A673 (cell line): ENCODE measurements around the gene FTSJ3. TPM values are rescaled to one million over a fixed set of nuclear protein-coding genes. Genes with fewer than 3 reads are reported as not detected.

Experiments used
- BruUV-seq: library from RNA; stranded (reverse); fragments of 400-500 nt; replicated peaks from 2 replicates; lab custom pipeline; 2021; lab: Mats Ljungman, UMichigan
- CTCF ChIA-PET: fragments of 300-600 bp; sonication (Branson Sonifier 250); formaldehyde crosslinking; loops from one replicate; lab custom pipeline; 2022; ENCODE audit warnings: antibody characterized with exemption; lab: Charles Lee
- POLR2A ChIA-PET: fragments of 300-600 bp; sonication (Branson Sonifier 250); formaldehyde crosslinking; loops from one replicate; lab custom pipeline; 2022; ENCODE audit warnings: antibody characterized with exemption; ENCODE audit not compliant: low non-redundant PET; lab: Charles Lee
- DNase-seq: peaks from one replicate; pipeline ENCODE4 v3.0.0-alpha.2; 2015; ENCODE audit warnings: low spot score
- H3K27ac ChIP-seq: fragments of 200-600 bp; sonication (generic); 2 replicates; pipeline ENCODE4 v1.5.1; 2016; ENCODE audit warnings: mixed run types, low read depth, mild to moderate bottlenecking, mixed read lengths, antibody characterized with exemption, low read length; ENCODE audit not compliant: poor library complexity, severe bottlenecking
- H3K27me3 ChIP-seq: fragments of 200-600 bp; sonication (generic); replicated peaks from 2 replicates; pipeline ENCODE4 v1.6.1; 2017; ENCODE audit warnings: mixed run types, low read depth, mild to moderate bottlenecking, mixed read lengths, antibody characterized with exemption, low read length; ENCODE audit not compliant: insufficient read depth, poor library complexity
- H3K36me3 ChIP-seq: fragments of 200-600 bp; sonication (generic); 2 replicates; pipeline ENCODE4 v1.6.1; 2016; ENCODE audit warnings: mixed run types, mild to moderate bottlenecking, mixed read lengths, antibody characterized with exemption, low read length; ENCODE audit not compliant: insufficient read depth, poor library complexity, severe bottlenecking
- H3K4me1 ChIP-seq: fragments of 200-600 bp; sonication (generic); 2 replicates; pipeline ENCODE4 v1.6.1; 2017; ENCODE audit warnings: mixed run types, mild to moderate bottlenecking, mixed read lengths, antibody characterized with exemption, low read length; ENCODE audit not compliant: insufficient read depth, poor library complexity, severe bottlenecking
- H3K4me3 ChIP-seq: fragments of 200-600 bp; sonication (generic); 2 replicates; pipeline ENCODE4 v1.5.1; 2016; ENCODE audit warnings: low read depth, mixed run types, mild to moderate bottlenecking, mixed read lengths, low read length; ENCODE audit not compliant: poor library complexity, severe bottlenecking
- H3K9me3 ChIP-seq: fragments of 200-600 bp; sonication (generic); 2 replicates; pipeline ENCODE4 v1.6.1; 2016; ENCODE audit warnings: mixed run types, low read depth, mild to moderate bottlenecking, mixed read lengths, antibody characterized with exemption, low read length; ENCODE audit not compliant: poor library complexity, severe bottlenecking
- EZH2 ChIP-seq: fragments of 200-600 bp; sonication (generic); IDR thresholded peaks from 2 replicates; pipeline ENCODE4 v1.6.1; 2017; ENCODE audit warnings: borderline replicate concordance, low read depth, mild to moderate bottlenecking, mixed read lengths, antibody characterized with exemption, low read length; ENCODE audit not compliant: poor library complexity, severe bottlenecking
- intact Hi-C: fragments of 100-400 bp; cut with micrococcal nuclease; formaldehyde crosslinking; loops from one replicate; pipeline ENCODE4 v1.10.0; 2022; ENCODE audit not compliant: unreplicated experiment
- total RNA-seq: library from RNA; stranded (reverse); gene quantifications from 2 replicates; pipeline ENCODE4 v1.2.3, GENCODE V29; 2021
- TF ChIP-seq, protein P1 (sequence below): fragments of 300-800, 200-600 bp; sonication (generic); conservative IDR thresholded peaks from 2 replicates; pipeline ENCODE4 v1.5.1; 2017; ENCODE audit warnings: low read depth, mild to moderate bottlenecking, antibody characterized with exemption, low read length, moderate library complexity, mixed read lengths

FTSJ3 gene
- total RNA-seq, 1 experiment from 2014 or later, result 90.4 TPM

DNA sequence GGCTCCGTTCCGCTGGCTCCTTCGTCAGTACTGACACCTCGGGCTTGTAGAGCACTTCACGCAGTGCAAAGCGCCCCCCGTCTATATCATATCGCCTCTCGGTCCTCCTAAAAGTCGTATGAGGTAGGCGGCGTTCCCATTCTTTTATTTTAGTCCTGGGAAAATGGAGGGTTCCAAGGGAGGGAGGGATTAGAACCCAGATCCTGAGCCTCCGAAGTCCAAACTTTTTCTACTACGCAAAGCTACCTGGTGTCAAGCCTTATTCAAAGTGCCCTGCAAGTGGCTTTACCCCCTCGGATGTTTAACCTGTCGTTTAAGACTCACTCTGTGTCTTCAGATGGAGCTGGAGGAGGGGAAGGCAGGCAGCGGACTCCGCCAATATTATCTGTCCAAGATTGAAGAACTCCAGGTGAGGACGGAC is 348 bp upstream of the FTSJ3 start:
- ChIA-PET POLR2A (interaction anchor here (0.8 kb wide), 1 partner anchor 10 kb away, joined by 3 read pairs; no protein-coding TSS in a partner anchor), CTCF (interaction anchor here (0.6 kb wide), 1 partner anchor 54 kb away, joined by 3 read pairs; the partner anchor contains the start of gene CCDC47)
- H3K27me3 ChIP-seq, result no peaks in the 10 kb centered on the region
- peaks cover 72% of the 10 kb centered on the region for H3K36me3 ChIP-seq
- H3K9me3 ChIP-seq, result no peaks in the 10 kb centered on the region
- peak overlapping the region; percentile 85 for H3K4me3 ChIP-seq
- BruUV-seq, result no TSS peak
- H3K27ac ChIP-seq, result peak overlapping the region; percentile 98
- peaks cover 12% of the 10 kb centered on the region for H3K4me1 ChIP-seq
- TF ChIP-seq, protein P1, sequence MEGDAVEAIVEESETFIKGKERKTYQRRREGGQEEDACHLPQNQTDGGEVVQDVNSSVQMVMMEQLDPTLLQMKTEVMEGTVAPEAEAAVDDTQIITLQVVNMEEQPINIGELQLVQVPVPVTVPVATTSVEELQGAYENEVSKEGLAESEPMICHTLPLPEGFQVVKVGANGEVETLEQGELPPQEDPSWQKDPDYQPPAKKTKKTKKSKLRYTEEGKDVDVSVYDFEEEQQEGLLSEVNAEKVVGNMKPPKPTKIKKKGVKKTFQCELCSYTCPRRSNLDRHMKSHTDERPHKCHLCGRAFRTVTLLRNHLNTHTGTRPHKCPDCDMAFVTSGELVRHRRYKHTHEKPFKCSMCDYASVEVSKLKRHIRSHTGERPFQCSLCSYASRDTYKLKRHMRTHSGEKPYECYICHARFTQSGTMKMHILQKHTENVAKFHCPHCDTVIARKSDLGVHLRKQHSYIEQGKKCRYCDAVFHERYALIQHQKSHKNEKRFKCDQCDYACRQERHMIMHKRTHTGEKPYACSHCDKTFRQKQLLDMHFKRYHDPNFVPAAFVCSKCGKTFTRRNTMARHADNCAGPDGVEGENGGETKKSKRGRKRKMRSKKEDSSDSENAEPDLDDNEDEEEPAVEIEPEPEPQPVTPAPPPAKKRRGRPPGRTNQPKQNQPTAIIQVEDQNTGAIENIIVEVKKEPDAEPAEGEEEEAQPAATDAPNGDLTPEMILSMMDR, result no peak
- no peak for TF ChIP-seq EZH2
- DNase-seq, result no peak
- intact Hi-C loops, result loop anchor here (1.0 kb wide), 2 partner anchors 14 to 55 kb away; partner anchors contain the start of genes CCDC47 and SMARCD2

DNA sequence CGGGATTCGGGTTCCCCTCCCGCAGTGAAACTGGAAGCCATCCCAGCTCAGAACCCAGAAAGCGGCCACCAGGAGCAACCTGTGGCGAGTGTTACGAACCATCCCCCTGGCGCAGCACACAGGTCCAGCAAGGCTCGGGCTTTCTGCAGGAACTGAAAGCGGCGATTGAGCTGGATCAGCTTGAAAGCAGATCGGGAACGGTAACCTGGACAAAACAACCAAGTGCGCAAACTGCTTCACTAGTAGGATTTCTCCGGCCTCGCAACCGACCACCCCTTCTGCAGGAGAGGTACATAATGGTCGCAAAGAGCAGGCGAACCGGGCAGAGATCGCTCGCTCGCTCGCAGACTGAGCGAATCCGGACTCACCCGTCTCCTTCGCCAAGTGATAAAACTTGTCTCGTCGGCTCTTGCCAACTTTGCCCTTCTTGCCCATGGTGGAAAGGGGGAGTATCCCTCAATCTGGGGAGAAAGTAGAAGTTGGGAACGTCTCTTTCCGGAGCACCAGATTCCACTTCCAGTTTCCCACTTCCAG is 928 bp downstream of the FTSJ3 start:
- ChIA-PET POLR2A (no interaction called here), CTCF (no interaction called here)
- Histone ChIP-seq H3K36me3 (peaks cover 72% of the 10 kb centered on the region), H3K27ac (peak overlapping the region; percentile 98), H3K4me1 (peaks cover 12% of the 10 kb centered on the region), H3K4me3 (peak overlapping the region; percentile 85), H3K27me3 (no peaks in the 10 kb centered on the region), H3K9me3 (no peaks in the 10 kb centered on the region)
- DNase-seq, result no peak
- TF ChIP-seq, protein P1, result no peak
- TF ChIP-seq EZH2, result no peak
- TSS peak; percentile 67 for BruUV-seq
- intact Hi-C loops, result loop anchor here (1.0 kb wide), 2 partner anchors 16 to 53 kb away; partner anchors contain the start of genes CCDC47 and SMARCD2

- ChIA-PET CTCF (no interaction called here), POLR2A (no interaction called here)
Observed at GRCh38 chr17:63824362-63824761, 3.1 kb downstream of the FTSJ3 start.

More at GRCh38 chr17:63824362-63824761, 3.1 kb downstream of the FTSJ3 start:
- H3K36me3 ChIP-seq, result peaks cover 71% of the 10 kb centered on the region
- no peaks in the 10 kb centered on the region for H3K27me3 ChIP-seq
- no peaks in the 10 kb centered on the region for H3K9me3 ChIP-seq
- no peak overlapping the region for H3K27ac ChIP-seq
- DNase-seq, result no peak
- intact Hi-C loops, result no loop called here
- no peak overlapping the region for H3K4me3 ChIP-seq
- no TSS peak for BruUV-seq
- H3K4me1 ChIP-seq, result peaks cover 12% of the 10 kb centered on the region
- TF ChIP-seq, protein P1, result no peak
- TF ChIP-seq EZH2, result no peak
